GM23248 (cell line): ENCODE results near the gene MTRF1. TPM values are rescaled to one million over a fixed set of nuclear protein-coding genes. Genes with fewer than 3 reads are reported as not detected.

Experiments
- DNase-seq: peaks from one replicate; pipeline ENCODE4 v3.0.0-alpha.2; 2015
- H2AFZ ChIP-seq: fragments of 200-600 bp; sonication (generic); 2 replicates; pipeline ENCODE4 v1.6.1; 2016; ENCODE audit warnings: antibody characterized with exemption
- H3F3A ChIP-seq: fragments of 200-600 bp; sonication (generic); 2 replicates; pipeline ENCODE4 v1.6.1; 2016; ENCODE audit warnings: mild to moderate bottlenecking, antibody characterized with exemption, mixed run types; ENCODE audit not compliant: insufficient read depth
- H3K27ac ChIP-seq: fragments of 200-600 bp; sonication (generic); 2 replicates; pipeline ENCODE4 v1.5.1; 2016; ENCODE audit warnings: mild to moderate bottlenecking
- H3K27me3 ChIP-seq: fragments of 200-600 bp; sonication (generic); replicated peaks from 2 replicates; pipeline ENCODE4 v1.6.1; 2016; ENCODE audit warnings: mild to moderate bottlenecking; ENCODE audit not compliant: insufficient read depth
- H3K36me3 ChIP-seq: fragments of 200-600 bp; sonication (generic); 2 replicates; pipeline ENCODE4 v1.6.1; 2016; ENCODE audit warnings: low read depth, mild to moderate bottlenecking
- H3K4me1 ChIP-seq: fragments of 200-600 bp; sonication (generic); 2 replicates; pipeline ENCODE4 v1.6.1; 2016; ENCODE audit warnings: mild to moderate bottlenecking; ENCODE audit not compliant: insufficient read depth
- H3K4me2 ChIP-seq: fragments of 200-600 bp; sonication (generic); one replicate; pipeline ENCODE4 v1.6.1; 2016; ENCODE audit warnings: mild to moderate bottlenecking; ENCODE audit not compliant: unreplicated experiment
- H3K4me3 ChIP-seq: fragments of 200-600 bp; sonication (generic); 2 replicates; pipeline ENCODE4 v1.5.1; 2016; ENCODE audit warnings: mild to moderate bottlenecking
- H3K79me2 ChIP-seq: fragments of 200-600 bp; sonication (generic); 2 replicates; pipeline ENCODE4 v1.6.1; 2016; ENCODE audit warnings: mild to moderate bottlenecking; ENCODE audit not compliant: insufficient read depth
- H3K9ac ChIP-seq: fragments of 200-600 bp; sonication (generic); 2 replicates; pipeline ENCODE4 v1.6.1; 2016; ENCODE audit warnings: mild to moderate bottlenecking
- H3K9me2 ChIP-seq: fragments of 200-600 bp; sonication (generic); 2 replicates; pipeline ENCODE4 v1.6.1; 2016; ENCODE audit warnings: mixed run types, mild to moderate bottlenecking, moderate library complexity; ENCODE audit not compliant: insufficient read depth
- H3K9me3 ChIP-seq: fragments of 200-600 bp; sonication (generic); one replicate; pipeline ENCODE4 v1.6.1; 2017; ENCODE audit warnings: low read depth
- H4K20me1 ChIP-seq: fragments of 200-600 bp; sonication (generic); 2 replicates; pipeline ENCODE4 v1.6.0; 2016; ENCODE audit not compliant: insufficient read depth
- EZH2 ChIP-seq: fragments of 200-600 bp; sonication (generic); IDR thresholded peaks from 2 replicates; pipeline ENCODE4 v1.6.1; 2018; ENCODE audit warnings: antibody characterized with exemption, mild to moderate bottlenecking; ENCODE audit not compliant: insufficient read depth, poor library complexity, severe bottlenecking
- EZH2phosphoT487 ChIP-seq: fragments of 200-600 bp; sonication (generic); IDR thresholded peaks from 2 replicates; pipeline ENCODE4 v1.6.1; 2018; ENCODE audit warnings: antibody characterized with exemption, moderate library complexity, mild to moderate bottlenecking, low read depth; ENCODE audit not compliant: insufficient read depth
- WGBS, 2 experiments: methylation state at CpG; one replicate each; pipeline ENCODE4 v1.1.6; 2015 to 2017; ENCODE audit warnings: low lambda C conversion rate in 2 of 2, low coverage in 1 of 2; ENCODE audit errors: missing lambda C conversion rate in 2 of 2; 5-methylcytosine and 5-hydroxymethylcytosine counted together
- in situ Hi-C: fragments of 300-500 bp; cut with MboI; formaldehyde crosslinking; loops from 2 replicates; pipeline ENCODE4 v1.15.0; 2020
- polyA plus RNA-seq: library from polyadenylated mRNA; unstranded; fragments of >200 nt; fragmentation: Nextera tagmentation; extraction: Ambion mirVana; gene quantifications from 2 replicates; pipeline ENCODE4 v1.2.1, GENCODE V29; 2016
- total RNA-seq: library from RNA; depleted of rRNA; stranded (reverse); fragments of >200 nt; shearing (Covaris generic); gene quantifications from 2 replicates; pipeline ENCODE4 v1.2.3, GENCODE V29; 2014

Gene MTRF1
- total and polyA plus RNA-seq, 2 experiments from 2014 or later, result 10.5 to 11.2 TPM

DNA sequence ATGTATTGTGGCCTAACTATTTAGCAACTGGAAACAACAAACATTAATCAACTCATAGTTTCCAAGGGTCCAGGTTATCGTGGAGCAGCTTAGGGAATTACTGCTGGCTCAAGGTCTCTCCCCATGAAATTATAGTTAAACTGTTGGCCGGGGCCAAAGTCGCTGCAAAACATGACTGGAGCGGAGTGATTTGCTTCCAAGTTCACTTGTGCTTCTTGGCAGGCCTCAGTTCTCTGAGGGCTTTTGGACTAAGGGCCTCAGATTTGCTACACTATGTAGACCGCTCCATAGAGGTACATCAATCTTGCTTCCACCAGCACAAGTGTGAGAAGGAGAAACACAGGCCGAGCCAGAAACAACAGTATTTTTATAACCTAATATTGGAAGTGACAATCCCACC, 59.6 kb downstream of the MTRF1 start:
- H3K27me3 ChIP-seq, result no peaks in the 10 kb centered on the region
- H3K9me2 ChIP-seq, result no peaks in the 10 kb centered on the region
- H3K4me3 ChIP-seq, result no peak overlapping the region
- H3F3A ChIP-seq, result peaks cover 13% of the 10 kb centered on the region
- no peak overlapping the region for H2AFZ ChIP-seq
- H3K4me1 ChIP-seq, result no peaks in the 10 kb centered on the region
- H4K20me1 ChIP-seq, result no peaks in the 10 kb centered on the region
- no peak overlapping the region for H3K9ac ChIP-seq
- H3K9me3 ChIP-seq, result no peaks in the 10 kb centered on the region
- no peaks in the 10 kb centered on the region for H3K79me2 ChIP-seq
- H3K27ac ChIP-seq, result no peak overlapping the region
- no peak for TF ChIP-seq EZH2
- no peak for TF ChIP-seq EZH2phosphoT487
- DNase-seq, result no peak
- in situ Hi-C loops, result no loop called here
- 86 to 90% methylated on average over 6 of the region's 6 CpGs for WGBS, 2 experiments
- no peak overlapping the region for H3K4me2 ChIP-seq
- H3K36me3 ChIP-seq, result no peaks in the 10 kb centered on the region

DNA sequence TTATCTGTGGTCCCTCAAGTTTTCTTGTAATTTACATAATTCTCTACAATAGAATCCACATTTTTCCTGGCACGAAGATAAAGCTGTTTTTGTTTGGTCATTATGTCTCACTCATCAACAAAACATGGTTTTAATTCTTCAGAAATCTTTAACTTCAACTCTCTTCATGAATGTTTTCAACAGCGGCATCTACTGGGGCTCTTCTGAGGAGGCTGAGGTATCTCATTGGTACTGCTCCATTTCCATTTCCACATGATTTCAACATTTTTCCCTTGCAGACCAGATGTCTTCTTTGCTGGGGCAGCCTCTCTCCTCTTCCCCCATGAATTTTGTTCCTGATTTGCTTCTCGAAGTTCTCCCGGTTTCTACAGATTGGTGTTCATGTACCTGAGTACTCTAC, 63.2 kb downstream of the MTRF1 start:
- WGBS, 2 experiments, result 16 to 22% methylated on average over 4 of the region's 4 CpGs
- TF ChIP-seq EZH2phosphoT487 (no peak), EZH2 (no peak)
- no peaks in the 10 kb centered on the region for H3K9me3 ChIP-seq
- H3K4me2 ChIP-seq, result peak overlapping the region; percentile 12
- in situ Hi-C loops, result no loop called here
- no peaks in the 10 kb centered on the region for H3K79me2 ChIP-seq
- H4K20me1 ChIP-seq, result no peaks in the 10 kb centered on the region
- H2AFZ ChIP-seq, result peak overlapping the region; percentile 26
- no peak overlapping the region for H3K9ac ChIP-seq
- no peak overlapping the region for H3K27ac ChIP-seq
- no peaks in the 10 kb centered on the region for H3K27me3 ChIP-seq
- H3K9me2 ChIP-seq, result no peaks in the 10 kb centered on the region
- H3K4me3 ChIP-seq, result no peak overlapping the region
- H3K36me3 ChIP-seq, result no peaks in the 10 kb centered on the region
- peak; percentile 64 for DNase-seq
- peaks cover 13% of the 10 kb centered on the region for H3F3A ChIP-seq
- no peaks in the 10 kb centered on the region for H3K4me1 ChIP-seq

DNA sequence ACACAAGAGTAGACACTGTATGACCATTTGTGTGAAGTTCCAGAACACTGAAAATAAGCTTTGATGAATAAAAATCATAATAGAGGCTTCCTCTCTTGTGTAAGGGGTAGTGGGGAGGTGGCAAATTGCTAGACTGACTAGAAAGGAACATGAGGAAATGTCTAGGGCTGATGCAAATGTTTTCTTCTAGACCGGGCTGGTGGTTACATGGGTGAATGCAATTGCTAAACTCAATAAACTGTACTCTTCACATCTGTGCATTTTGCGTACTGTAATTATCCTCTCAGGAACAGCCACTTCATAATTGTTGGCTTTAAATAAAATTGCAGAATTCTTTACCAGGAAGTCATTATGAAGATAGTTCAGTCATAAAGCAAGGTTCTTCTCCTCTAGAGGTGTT, 63.9 kb downstream of the MTRF1 start:
- TF ChIP-seq EZH2phosphoT487, result no peak
- TF ChIP-seq EZH2, result no peak
- Histone ChIP-seq H3K4me1 (no peaks in the 10 kb centered on the region), H3K27me3 (no peaks in the 10 kb centered on the region), H3K79me2 (no peaks in the 10 kb centered on the region), H3K27ac (no peak overlapping the region), H2AFZ (peak overlapping the region; percentile 26), H3K9me3 (no peaks in the 10 kb centered on the region), H3K9ac (no peak overlapping the region), H3K4me3 (no peak overlapping the region), H3K9me2 (no peaks in the 10 kb centered on the region), H3K36me3 (no peaks in the 10 kb centered on the region), H4K20me1 (no peaks in the 10 kb centered on the region), H3K4me2 (no peak overlapping the region), H3F3A (peaks cover 13% of the 10 kb centered on the region)
- no peak for DNase-seq
- 34 to 47% methylated on average over 2 of the region's 2 CpGs for WGBS, 2 experiments
- in situ Hi-C loops, result loop anchor here (10.0 kb wide), 1 partner anchor 115 kb away; no protein-coding TSS in a partner anchor

DNA sequence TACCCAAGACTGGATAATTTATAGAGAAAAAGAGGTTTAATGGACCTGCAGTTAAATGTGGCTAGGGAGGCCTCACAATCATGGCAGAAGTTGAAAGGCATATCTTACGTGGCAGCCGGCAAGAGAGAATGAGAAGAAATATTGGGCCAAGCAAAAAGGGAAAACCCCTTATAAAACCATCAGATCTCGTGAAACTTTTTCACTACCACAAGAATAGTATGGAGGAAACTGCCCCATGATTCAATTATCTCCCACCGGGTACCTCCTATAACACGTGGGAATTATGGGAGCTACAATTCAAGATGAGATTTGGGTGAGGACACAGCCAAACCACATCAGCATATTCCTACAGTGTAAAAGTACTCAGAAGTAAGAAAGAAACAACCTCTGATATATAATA, 64.3 kb downstream of the MTRF1 start:
- H3K4me3 ChIP-seq, result no peak overlapping the region
- H3K4me1 ChIP-seq, result no peaks in the 10 kb centered on the region
- no peaks in the 10 kb centered on the region for H3K9me2 ChIP-seq
- no peaks in the 10 kb centered on the region for H4K20me1 ChIP-seq
- H2AFZ ChIP-seq, result peak overlapping the region; percentile 26; the same call in 1 of the 2 replicates
- no peaks in the 10 kb centered on the region for H3K27me3 ChIP-seq
- peaks cover 13% of the 10 kb centered on the region for H3F3A ChIP-seq
- H3K9ac ChIP-seq, result no peak overlapping the region
- no peaks in the 10 kb centered on the region for H3K9me3 ChIP-seq
- H3K4me2 ChIP-seq, result no peak overlapping the region
- DNase-seq, result no peak
- H3K36me3 ChIP-seq, result no peaks in the 10 kb centered on the region
- WGBS, 2 experiments, result 86 to 89% methylated on average over 5 of the region's 5 CpGs
- no peaks in the 10 kb centered on the region for H3K79me2 ChIP-seq
- no peak for TF ChIP-seq EZH2phosphoT487
- TF ChIP-seq EZH2, result no peak
- no peak overlapping the region for H3K27ac ChIP-seq
- in situ Hi-C loops, result loop anchor here (10.0 kb wide), 1 partner anchor 114 kb away; no protein-coding TSS in a partner anchor

DNA sequence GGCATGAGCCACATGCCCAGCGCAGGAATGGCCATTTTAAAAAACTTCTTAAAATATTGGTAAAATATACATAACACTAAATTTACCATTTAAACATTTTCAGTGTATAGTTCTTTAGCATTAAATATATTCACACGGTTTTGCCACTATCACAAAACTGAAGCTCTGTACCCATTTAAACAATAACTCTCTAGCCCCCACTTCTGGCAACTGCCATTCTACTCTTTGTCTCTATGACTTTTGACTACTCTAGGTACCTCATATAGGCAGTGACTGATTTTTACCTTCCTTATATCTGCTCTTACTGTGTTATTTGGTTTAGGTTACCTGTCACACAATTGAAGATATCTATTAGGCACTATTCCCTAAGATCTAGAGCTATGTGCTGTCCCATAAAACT, 66.8 kb downstream of the MTRF1 start:
- Histone ChIP-seq H3K4me2 (no peak overlapping the region), H3K27ac (no peak overlapping the region), H3K9me3 (no peaks in the 10 kb centered on the region), H3K27me3 (no peaks in the 10 kb centered on the region), H4K20me1 (no peaks in the 10 kb centered on the region), H3F3A (peaks cover 13% of the 10 kb centered on the region), H3K9ac (no peak overlapping the region), H2AFZ (no peak overlapping the region), H3K36me3 (no peaks in the 10 kb centered on the region), H3K79me2 (peaks cover 15% of the 10 kb centered on the region; the same call in 1 of the 2 replicates), H3K9me2 (no peaks in the 10 kb centered on the region), H3K4me1 (peaks cover 6% of the 10 kb centered on the region; the same call in 1 of the 2 replicates), H3K4me3 (no peak overlapping the region)
- no peak for TF ChIP-seq EZH2
- TF ChIP-seq EZH2phosphoT487, result no peak
- in situ Hi-C loops, result loop anchor here (10.0 kb wide), 1 partner anchor 112 kb away; no protein-coding TSS in a partner anchor
- WGBS, 2 experiments, result 51 to 55% methylated on average over 2 of the region's 2 CpGs
- DNase-seq, result peak; percentile 14
